ENCODE data around the gene FLT4. TPM values are rescaled to one million over a fixed set of nuclear protein-coding genes. Genes with fewer than 3 reads are reported as not detected.

The FLT4 gene
- total and polyA plus RNA-seq, 2 experiments from 2014 or later, result 3.4 to 13.8 TPM

DNA sequence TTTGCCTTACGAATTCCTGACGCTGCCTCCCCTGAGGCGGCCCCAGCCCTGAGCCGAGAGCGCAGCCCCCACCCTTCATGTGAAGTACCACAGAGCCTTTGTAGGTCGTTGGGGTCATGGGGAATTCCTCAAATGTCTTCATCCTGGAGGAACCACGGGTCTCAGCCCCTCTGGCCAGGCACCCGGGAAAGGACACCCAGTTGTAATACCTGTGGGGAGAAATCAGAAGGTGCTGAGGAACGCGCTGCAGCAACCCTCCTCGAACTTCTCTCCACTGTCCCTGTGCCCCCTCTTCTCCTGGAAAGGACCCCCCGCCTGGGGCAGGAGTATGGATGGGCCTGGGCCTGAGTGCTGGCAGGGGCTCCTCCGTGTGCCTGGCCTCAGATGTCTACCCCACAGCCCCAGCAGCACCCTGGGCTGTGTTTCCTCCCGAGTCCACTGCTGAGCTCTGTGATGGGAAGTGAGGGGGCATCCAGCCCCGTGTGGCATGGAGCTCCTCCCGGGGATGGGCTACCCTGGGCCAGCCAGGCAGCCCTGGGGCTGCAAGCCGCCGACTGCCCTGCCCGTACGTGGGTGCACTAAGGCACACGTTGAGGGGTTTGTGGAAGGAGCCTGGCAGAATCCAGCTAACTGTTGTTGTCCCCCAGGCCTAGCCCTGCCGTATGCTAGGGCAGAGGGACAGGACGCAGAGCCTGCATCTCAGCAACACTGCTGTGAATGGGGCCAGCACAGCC, 39.4 kb downstream of the FLT4 start (continued):
- TF ChIP-seq, protein P1, sequence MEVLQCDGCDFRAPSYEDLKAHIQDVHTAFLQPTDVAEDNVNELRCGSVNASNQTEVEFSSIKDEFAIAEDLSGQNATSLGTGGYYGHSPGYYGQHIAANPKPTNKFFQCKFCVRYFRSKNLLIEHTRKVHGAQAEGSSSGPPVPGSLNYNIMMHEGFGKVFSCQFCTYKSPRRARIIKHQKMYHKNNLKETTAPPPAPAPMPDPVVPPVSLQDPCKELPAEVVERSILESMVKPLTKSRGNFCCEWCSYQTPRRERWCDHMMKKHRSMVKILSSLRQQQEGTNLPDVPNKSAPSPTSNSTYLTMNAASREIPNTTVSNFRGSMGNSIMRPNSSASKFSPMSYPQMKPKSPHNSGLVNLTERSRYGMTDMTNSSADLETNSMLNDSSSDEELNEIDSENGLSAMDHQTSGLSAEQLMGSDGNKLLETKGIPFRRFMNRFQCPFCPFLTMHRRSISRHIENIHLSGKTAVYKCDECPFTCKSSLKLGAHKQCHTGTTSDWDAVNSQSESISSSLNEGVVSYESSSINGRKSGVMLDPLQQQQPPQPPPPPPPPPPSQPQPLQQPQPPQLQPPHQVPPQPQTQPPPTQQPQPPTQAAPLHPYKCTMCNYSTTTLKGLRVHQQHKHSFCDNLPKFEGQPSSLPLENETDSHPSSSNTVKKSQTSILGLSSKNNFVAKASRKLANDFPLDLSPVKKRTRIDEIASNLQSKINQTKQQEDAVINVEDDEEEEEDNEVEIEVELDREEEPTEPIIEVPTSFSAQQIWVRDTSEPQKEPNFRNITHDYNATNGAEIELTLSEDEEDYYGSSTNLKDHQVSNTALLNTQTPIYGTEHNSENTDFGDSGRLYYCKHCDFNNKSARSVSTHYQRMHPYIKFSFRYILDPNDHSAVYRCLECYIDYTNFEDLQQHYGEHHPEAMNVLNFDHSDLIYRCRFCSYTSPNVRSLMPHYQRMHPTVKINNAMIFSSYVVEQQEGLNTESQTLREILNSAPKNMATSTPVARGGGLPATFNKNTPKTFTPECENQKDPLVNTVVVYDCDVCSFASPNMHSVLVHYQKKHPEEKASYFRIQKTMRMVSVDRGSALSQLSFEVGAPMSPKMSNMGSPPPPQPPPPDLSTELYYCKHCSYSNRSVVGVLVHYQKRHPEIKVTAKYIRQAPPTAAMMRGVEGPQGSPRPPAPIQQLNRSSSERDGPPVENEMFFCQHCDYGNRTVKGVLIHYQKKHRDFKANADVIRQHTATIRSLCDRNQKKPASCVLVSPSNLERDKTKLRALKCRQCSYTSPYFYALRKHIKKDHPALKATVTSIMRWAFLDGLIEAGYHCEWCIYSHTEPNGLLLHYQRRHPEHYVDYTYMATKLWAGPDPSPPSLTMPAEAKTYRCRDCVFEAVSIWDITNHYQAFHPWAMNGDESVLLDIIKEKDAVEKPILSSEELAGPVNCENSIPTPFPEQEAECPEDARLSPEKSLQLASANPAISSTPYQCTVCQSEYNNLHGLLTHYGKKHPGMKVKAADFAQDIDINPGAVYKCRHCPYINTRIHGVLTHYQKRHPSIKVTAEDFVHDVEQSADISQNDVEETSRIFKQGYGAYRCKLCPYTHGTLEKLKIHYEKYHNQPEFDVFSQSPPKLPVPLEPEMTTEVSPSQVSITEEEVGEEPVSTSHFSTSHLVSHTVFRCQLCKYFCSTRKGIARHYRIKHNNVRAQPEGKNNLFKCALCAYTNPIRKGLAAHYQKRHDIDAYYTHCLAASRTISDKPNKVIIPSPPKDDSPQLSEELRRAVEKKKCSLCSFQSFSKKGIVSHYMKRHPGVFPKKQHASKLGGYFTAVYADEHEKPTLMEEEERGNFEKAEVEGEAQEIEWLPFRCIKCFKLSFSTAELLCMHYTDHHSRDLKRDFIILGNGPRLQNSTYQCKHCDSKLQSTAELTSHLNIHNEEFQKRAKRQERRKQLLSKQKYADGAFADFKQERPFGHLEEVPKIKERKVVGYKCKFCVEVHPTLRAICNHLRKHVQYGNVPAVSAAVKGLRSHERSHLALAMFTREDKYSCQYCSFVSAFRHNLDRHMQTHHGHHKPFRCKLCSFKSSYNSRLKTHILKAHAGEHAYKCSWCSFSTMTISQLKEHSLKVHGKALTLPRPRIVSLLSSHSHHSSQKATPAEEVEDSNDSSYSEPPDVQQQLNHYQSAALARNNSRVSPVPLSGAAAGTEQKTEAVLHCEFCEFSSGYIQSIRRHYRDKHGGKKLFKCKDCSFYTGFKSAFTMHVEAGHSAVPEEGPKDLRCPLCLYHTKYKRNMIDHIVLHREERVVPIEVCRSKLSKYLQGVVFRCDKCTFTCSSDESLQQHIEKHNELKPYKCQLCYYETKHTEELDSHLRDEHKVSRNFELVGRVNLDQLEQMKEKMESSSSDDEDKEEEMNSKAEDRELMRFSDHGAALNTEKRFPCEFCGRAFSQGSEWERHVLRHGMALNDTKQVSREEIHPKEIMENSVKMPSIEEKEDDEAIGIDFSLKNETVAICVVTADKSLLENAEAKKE (CRISPR knock-in tag; IDR thresholded peaks at IDR 0.05), result no peak
- TF ChIP-seq CREB1 (CRISPR knock-in tag; IDR thresholded peaks at IDR 0.05; ENCODE audit: low read depth) (no peak), JUNB (IDR thresholded peaks at IDR 0.05; ENCODE audit: unreplicated experiment) (no peak), NANOG (IDR thresholded peaks at IDR 0.05; ENCODE audit: borderline replicate concordance) (no peak), ZNF114 (CRISPR knock-in tag; IDR thresholded peaks at IDR 0.05) (no peak), ZNF331 (CRISPR knock-in tag; IDR thresholded peaks at IDR 0.05; ENCODE audit: low read depth) (no peak), EZH2phosphoT487 (IDR thresholded peaks at IDR 0.05; ENCODE audit: unreplicated experiment) (no peak), STAT1 (IDR thresholded peaks at IDR 0.05; ENCODE audit: unreplicated experiment) (no peak)
- TF ChIP-seq, protein P2, sequence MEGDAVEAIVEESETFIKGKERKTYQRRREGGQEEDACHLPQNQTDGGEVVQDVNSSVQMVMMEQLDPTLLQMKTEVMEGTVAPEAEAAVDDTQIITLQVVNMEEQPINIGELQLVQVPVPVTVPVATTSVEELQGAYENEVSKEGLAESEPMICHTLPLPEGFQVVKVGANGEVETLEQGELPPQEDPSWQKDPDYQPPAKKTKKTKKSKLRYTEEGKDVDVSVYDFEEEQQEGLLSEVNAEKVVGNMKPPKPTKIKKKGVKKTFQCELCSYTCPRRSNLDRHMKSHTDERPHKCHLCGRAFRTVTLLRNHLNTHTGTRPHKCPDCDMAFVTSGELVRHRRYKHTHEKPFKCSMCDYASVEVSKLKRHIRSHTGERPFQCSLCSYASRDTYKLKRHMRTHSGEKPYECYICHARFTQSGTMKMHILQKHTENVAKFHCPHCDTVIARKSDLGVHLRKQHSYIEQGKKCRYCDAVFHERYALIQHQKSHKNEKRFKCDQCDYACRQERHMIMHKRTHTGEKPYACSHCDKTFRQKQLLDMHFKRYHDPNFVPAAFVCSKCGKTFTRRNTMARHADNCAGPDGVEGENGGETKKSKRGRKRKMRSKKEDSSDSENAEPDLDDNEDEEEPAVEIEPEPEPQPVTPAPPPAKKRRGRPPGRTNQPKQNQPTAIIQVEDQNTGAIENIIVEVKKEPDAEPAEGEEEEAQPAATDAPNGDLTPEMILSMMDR (conservative IDR thresholded peaks at IDR 0.05; ENCODE audit: low read depth in 2 of 2), result no peak
